ENCODE results near the gene SESN1.

DNA sequence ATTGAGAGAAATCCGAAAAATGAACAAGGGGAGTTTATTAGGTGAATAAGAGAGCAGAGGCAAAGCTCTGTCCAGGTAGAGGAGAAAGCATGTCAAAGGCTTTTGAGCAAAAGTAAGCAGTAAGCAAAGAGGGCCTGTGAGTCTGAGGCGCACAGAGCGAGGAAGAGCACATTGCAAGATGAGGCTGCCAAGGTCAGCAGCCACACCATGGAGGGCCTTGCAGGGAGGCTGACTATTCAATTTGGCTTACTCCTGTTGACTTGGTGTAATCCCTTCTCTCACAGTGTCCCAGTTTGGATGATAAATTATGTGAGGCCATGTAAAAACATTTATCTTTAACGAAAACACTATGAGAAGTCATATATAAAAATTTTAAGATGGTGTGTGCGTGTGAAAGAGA is 32.4 kb downstream of the SESN1 start:
- TF ChIP-seq, protein P1, sequence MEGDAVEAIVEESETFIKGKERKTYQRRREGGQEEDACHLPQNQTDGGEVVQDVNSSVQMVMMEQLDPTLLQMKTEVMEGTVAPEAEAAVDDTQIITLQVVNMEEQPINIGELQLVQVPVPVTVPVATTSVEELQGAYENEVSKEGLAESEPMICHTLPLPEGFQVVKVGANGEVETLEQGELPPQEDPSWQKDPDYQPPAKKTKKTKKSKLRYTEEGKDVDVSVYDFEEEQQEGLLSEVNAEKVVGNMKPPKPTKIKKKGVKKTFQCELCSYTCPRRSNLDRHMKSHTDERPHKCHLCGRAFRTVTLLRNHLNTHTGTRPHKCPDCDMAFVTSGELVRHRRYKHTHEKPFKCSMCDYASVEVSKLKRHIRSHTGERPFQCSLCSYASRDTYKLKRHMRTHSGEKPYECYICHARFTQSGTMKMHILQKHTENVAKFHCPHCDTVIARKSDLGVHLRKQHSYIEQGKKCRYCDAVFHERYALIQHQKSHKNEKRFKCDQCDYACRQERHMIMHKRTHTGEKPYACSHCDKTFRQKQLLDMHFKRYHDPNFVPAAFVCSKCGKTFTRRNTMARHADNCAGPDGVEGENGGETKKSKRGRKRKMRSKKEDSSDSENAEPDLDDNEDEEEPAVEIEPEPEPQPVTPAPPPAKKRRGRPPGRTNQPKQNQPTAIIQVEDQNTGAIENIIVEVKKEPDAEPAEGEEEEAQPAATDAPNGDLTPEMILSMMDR (IDR thresholded peaks at IDR 0.05): no peak
- TF ChIP-seq POLR2A (IDR thresholded peaks at IDR 0.05): no peak
